ENCODE results near the gene NEURL1B.

DNA sequence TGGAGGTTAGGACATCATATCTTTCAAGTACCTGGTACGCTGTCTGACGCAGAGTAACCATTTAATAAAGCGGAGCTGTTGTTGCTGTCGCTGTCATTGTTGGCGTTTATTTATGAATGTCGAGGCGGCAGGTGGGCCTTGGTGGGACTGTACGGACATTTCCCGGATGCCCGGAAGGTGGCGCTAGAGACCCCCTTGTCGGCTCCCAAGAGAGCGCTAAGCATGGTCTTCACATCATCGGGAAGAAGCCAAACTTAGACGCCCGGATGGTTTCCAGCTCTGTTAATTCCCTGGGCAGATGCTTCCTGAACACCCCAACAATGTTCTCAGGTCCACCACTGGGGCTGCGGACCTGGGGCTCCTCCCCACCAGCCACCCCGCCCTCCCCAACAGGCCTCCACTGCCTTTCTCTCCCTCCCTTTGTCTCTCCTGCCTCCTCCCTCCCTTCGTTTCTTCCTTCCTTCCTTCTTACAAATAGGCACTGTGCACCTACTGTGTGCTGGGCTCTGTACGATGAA, 75.8 kb downstream of the NEURL1B start:
- TF ChIP-seq, protein P1, sequence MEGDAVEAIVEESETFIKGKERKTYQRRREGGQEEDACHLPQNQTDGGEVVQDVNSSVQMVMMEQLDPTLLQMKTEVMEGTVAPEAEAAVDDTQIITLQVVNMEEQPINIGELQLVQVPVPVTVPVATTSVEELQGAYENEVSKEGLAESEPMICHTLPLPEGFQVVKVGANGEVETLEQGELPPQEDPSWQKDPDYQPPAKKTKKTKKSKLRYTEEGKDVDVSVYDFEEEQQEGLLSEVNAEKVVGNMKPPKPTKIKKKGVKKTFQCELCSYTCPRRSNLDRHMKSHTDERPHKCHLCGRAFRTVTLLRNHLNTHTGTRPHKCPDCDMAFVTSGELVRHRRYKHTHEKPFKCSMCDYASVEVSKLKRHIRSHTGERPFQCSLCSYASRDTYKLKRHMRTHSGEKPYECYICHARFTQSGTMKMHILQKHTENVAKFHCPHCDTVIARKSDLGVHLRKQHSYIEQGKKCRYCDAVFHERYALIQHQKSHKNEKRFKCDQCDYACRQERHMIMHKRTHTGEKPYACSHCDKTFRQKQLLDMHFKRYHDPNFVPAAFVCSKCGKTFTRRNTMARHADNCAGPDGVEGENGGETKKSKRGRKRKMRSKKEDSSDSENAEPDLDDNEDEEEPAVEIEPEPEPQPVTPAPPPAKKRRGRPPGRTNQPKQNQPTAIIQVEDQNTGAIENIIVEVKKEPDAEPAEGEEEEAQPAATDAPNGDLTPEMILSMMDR (conservative IDR thresholded peaks at IDR 0.05; ENCODE audit: low read length), result peak; percentile 94
- TF ChIP-seq EZH2phosphoT487 (IDR thresholded peaks at IDR 0.05; ENCODE audit: borderline replicate concordance, low read depth, low read length), result no peak
